ENCODE results near the gene FXYD6. TPM values are rescaled to one million over a fixed set of nuclear protein-coding genes. Genes with fewer than 3 reads are reported as not detected.

Gene FXYD6
- total RNA-seq, 1 experiment from 2014 or later = 0.54 TPM

DNA sequence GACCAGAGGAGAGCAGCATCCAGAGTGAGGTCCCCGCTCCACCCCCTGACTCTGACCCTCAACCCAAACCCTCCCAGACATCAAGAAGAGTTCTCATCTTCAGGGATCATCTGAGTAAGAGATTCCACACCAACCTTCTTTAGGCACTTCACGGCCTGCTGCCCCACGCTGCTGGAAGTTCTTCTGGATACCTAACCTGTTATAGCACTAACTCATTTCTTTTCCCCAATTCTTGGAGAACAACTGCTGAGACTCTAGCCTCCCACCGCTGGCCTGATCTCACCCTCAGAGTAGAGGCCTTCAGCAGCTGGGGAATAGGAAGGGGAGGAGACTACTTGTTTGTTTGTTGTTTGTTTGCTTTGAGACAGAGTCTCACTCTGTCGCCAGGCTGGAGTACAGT is 45.4 kb upstream of the FXYD6 start:
- intact Hi-C loops (cut with micrococcal nuclease; ENCODE audit: unreplicated experiment) = no loop called here
- POLR2A ChIA-PET = no interaction called here
- H3K9me3 ChIP-seq (ENCODE audit: control insufficient read depth, insufficient read depth, low read depth, low read length) = no peaks in the 10 kb centered on the region
- no peaks in the 10 kb centered on the region for H3K36me3 ChIP-seq (ENCODE audit: control insufficient read depth, insufficient read depth, low read length)
- DNase-seq (ENCODE audit: low read depth, low spot score) (no peak), ATAC-seq (no peak)
- no peak overlapping the region for H3K4me3 ChIP-seq (ENCODE audit: low read depth in 2 of 2, low read length in 2 of 2)
- H3K27ac ChIP-seq (ENCODE audit: low read length) = no peak overlapping the region
- peaks cover 3% of the 10 kb centered on the region for H3K27me3 ChIP-seq (ENCODE audit: control insufficient read depth, insufficient read depth, low read length)
- BruUV-seq (replicated peaks) = no TSS peak
- in situ Hi-C loops (cut with HindIII; ENCODE audit: low pct_unique_long_range_greater_than_20kb, low sequenced_read_pairs) = no loop called here
- no peaks in the 10 kb centered on the region for H3K4me1 ChIP-seq (ENCODE audit: control insufficient read depth, insufficient read depth, low read length)
- CTCF ChIA-PET = no interaction called here
- TF ChIP-seq TCF7L2 (IDR thresholded peaks at IDR 0.05; ENCODE audit: low read depth, low read length) (no peak), SIN3A (IDR thresholded peaks at IDR 0.05; ENCODE audit: borderline replicate concordance, insufficient read depth, low read depth, low read length) (no peak), POLR2AphosphoS5 (IDR thresholded peaks at IDR 0.05; ENCODE audit: low read depth, low read length) (no peak)
- TF ChIP-seq, protein P1, sequence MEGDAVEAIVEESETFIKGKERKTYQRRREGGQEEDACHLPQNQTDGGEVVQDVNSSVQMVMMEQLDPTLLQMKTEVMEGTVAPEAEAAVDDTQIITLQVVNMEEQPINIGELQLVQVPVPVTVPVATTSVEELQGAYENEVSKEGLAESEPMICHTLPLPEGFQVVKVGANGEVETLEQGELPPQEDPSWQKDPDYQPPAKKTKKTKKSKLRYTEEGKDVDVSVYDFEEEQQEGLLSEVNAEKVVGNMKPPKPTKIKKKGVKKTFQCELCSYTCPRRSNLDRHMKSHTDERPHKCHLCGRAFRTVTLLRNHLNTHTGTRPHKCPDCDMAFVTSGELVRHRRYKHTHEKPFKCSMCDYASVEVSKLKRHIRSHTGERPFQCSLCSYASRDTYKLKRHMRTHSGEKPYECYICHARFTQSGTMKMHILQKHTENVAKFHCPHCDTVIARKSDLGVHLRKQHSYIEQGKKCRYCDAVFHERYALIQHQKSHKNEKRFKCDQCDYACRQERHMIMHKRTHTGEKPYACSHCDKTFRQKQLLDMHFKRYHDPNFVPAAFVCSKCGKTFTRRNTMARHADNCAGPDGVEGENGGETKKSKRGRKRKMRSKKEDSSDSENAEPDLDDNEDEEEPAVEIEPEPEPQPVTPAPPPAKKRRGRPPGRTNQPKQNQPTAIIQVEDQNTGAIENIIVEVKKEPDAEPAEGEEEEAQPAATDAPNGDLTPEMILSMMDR (IDR thresholded peaks at IDR 0.05) = no peak
- TF ChIP-seq, protein P2, sequence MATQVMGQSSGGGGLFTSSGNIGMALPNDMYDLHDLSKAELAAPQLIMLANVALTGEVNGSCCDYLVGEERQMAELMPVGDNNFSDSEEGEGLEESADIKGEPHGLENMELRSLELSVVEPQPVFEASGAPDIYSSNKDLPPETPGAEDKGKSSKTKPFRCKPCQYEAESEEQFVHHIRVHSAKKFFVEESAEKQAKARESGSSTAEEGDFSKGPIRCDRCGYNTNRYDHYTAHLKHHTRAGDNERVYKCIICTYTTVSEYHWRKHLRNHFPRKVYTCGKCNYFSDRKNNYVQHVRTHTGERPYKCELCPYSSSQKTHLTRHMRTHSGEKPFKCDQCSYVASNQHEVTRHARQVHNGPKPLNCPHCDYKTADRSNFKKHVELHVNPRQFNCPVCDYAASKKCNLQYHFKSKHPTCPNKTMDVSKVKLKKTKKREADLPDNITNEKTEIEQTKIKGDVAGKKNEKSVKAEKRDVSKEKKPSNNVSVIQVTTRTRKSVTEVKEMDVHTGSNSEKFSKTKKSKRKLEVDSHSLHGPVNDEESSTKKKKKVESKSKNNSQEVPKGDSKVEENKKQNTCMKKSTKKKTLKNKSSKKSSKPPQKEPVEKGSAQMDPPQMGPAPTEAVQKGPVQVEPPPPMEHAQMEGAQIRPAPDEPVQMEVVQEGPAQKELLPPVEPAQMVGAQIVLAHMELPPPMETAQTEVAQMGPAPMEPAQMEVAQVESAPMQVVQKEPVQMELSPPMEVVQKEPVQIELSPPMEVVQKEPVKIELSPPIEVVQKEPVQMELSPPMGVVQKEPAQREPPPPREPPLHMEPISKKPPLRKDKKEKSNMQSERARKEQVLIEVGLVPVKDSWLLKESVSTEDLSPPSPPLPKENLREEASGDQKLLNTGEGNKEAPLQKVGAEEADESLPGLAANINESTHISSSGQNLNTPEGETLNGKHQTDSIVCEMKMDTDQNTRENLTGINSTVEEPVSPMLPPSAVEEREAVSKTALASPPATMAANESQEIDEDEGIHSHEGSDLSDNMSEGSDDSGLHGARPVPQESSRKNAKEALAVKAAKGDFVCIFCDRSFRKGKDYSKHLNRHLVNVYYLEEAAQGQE (IDR thresholded peaks at IDR 0.05; ENCODE audit: insufficient read depth in 1 of 2, low read depth in 2 of 2, low read length in 1 of 2) = no peak

DNA sequence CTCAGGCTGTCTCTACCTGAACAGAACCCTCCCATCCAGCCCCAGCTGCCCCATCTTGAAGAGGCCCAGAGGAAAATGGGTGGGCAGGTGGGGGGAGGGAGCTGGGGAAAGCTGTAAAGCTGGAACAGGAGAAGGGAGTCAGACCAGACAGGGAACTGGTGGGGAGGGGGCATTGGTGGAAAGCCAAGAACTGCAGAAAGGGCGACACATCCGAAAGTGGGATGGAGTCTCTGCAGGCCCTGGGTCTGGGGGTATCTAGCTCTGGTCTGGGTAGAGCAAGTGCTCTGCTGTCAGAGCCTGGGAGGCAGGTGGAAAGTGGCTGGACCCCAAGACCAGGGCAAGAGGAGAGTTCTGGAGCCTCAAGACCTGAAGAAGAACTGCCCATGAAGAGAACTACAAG is 45.0 kb upstream of the FXYD6 start:
- ATAC-seq (no peak), DNase-seq (ENCODE audit: low read depth, low spot score) (no peak)
- BruUV-seq (replicated peaks) = no TSS peak
- no peaks in the 10 kb centered on the region for H3K4me1 ChIP-seq (ENCODE audit: control insufficient read depth, insufficient read depth, low read length)
- TF ChIP-seq, protein P1 (IDR thresholded peaks at IDR 0.05) = no peak
- TF ChIP-seq, protein P2 (IDR thresholded peaks at IDR 0.05; ENCODE audit: insufficient read depth in 1 of 2, low read depth in 2 of 2, low read length in 1 of 2) = no peak
- no peak for TF ChIP-seq TCF7L2 (IDR thresholded peaks at IDR 0.05; ENCODE audit: low read depth, low read length)
- no peak for TF ChIP-seq POLR2AphosphoS5 (IDR thresholded peaks at IDR 0.05; ENCODE audit: low read depth, low read length)
- TF ChIP-seq SIN3A (IDR thresholded peaks at IDR 0.05; ENCODE audit: borderline replicate concordance, insufficient read depth, low read depth, low read length) = no peak
- intact Hi-C loops (cut with micrococcal nuclease; ENCODE audit: unreplicated experiment) (no loop called here), in situ Hi-C loops (cut with HindIII; ENCODE audit: low pct_unique_long_range_greater_than_20kb, low sequenced_read_pairs) (no loop called here)
- H3K27me3 ChIP-seq (ENCODE audit: control insufficient read depth, insufficient read depth, low read length) = peaks cover 4% of the 10 kb centered on the region; the same call in 1 of the 2 replicates
- H3K4me3 ChIP-seq (ENCODE audit: low read depth in 2 of 2, low read length in 2 of 2) = no peak overlapping the region
- H3K36me3 ChIP-seq (ENCODE audit: control insufficient read depth, insufficient read depth, low read length) = no peaks in the 10 kb centered on the region
- H3K27ac ChIP-seq (ENCODE audit: low read length) = no peak overlapping the region
- ChIA-PET CTCF (no interaction called here), POLR2A (no interaction called here)
- no peaks in the 10 kb centered on the region for H3K9me3 ChIP-seq (ENCODE audit: control insufficient read depth, insufficient read depth, low read depth, low read length)

All from Panc1 (cell line).